ENCODE results near the gene MEPE.

GRCh38 chr4:87799301-87800113, 33.3 kb upstream of the MEPE start, which contains the start of gene IBSP:
- TF ChIP-seq POLR2A (IDR thresholded peaks at IDR 0.05) = no peak
- no peak for TF ChIP-seq CTCF (IDR thresholded peaks at IDR 0.05)

Measured in adrenal gland (tissue), 5 donors.